ENCODE results near the gene TMEM217.

Gene TMEM217

GRCh38 chr6:37293426-37293825 is 35.5 kb upstream of the TMEM217 start:
- Histone ChIP-seq H3K36me3 (ENCODE audit: control insufficient read depth, insufficient read depth, low read length) (no peaks in the 10 kb centered on the region), H3K27me3 (ENCODE audit: control insufficient read depth, insufficient read depth, low read length) (no peaks in the 10 kb centered on the region)

GRCh38 chr6:37289931-37290330 is 32.0 kb upstream of the TMEM217 start:
- Histone ChIP-seq H3K4me3 (ENCODE audit: low read length) (no peak overlapping the region), H3K9me3 (ENCODE audit: control insufficient read depth, low read length) (no peaks in the 10 kb centered on the region), H3K4me1 (ENCODE audit: control insufficient read depth, insufficient read depth, low read length) (no peaks in the 10 kb centered on the region), H3K9ac (ENCODE audit: low read length) (no peak overlapping the region), H3K36me3 (ENCODE audit: control insufficient read depth, insufficient read depth, low read length) (no peaks in the 10 kb centered on the region), H3K27me3 (ENCODE audit: control insufficient read depth, insufficient read depth, low read length) (no peaks in the 10 kb centered on the region)

More at GRCh38 chr6:37293426-37293825, 35.5 kb upstream of the TMEM217 start:
- Histone ChIP-seq H3K9me3 (ENCODE audit: control insufficient read depth, low read length) (no peaks in the 10 kb centered on the region), H3K4me1 (ENCODE audit: control insufficient read depth, insufficient read depth, low read length) (no peaks in the 10 kb centered on the region), H3K9ac (ENCODE audit: low read length) (no peak overlapping the region), H3K4me3 (ENCODE audit: low read length) (no peak overlapping the region)

GRCh38 chr6:37288247-37288646 is 30.3 kb upstream of the TMEM217 start:
- no peaks in the 10 kb centered on the region for H3K36me3 ChIP-seq (ENCODE audit: control insufficient read depth, insufficient read depth, low read length)
- no peaks in the 10 kb centered on the region for H3K4me1 ChIP-seq (ENCODE audit: control insufficient read depth, insufficient read depth, low read length)
- no peak overlapping the region for H3K4me3 ChIP-seq (ENCODE audit: low read length)
- H3K9ac ChIP-seq (ENCODE audit: low read length) = no peak overlapping the region
- H3K27me3 ChIP-seq (ENCODE audit: control insufficient read depth, insufficient read depth, low read length) = no peaks in the 10 kb centered on the region
- no peaks in the 10 kb centered on the region for H3K9me3 ChIP-seq (ENCODE audit: control insufficient read depth, low read length)

GRCh38 chr6:37287519-37288157 is 29.7 kb upstream of the TMEM217 start:
- no peaks in the 10 kb centered on the region for H3K4me1 ChIP-seq (ENCODE audit: control insufficient read depth, insufficient read depth, low read length)
- H3K9ac ChIP-seq (ENCODE audit: low read length) = no peak overlapping the region
- no peaks in the 10 kb centered on the region for H3K9me3 ChIP-seq (ENCODE audit: control insufficient read depth, low read length)
- no peaks in the 10 kb centered on the region for H3K36me3 ChIP-seq (ENCODE audit: control insufficient read depth, insufficient read depth, low read length)
- H3K27me3 ChIP-seq (ENCODE audit: control insufficient read depth, insufficient read depth, low read length) = no peaks in the 10 kb centered on the region
- H3K4me3 ChIP-seq (ENCODE audit: low read length) = no peak overlapping the region

GRCh38 chr6:37285861-37286311 is 27.9 kb upstream of the TMEM217 start:
- no peak overlapping the region for H3K9ac ChIP-seq (ENCODE audit: low read length)
- no peaks in the 10 kb centered on the region for H3K4me1 ChIP-seq (ENCODE audit: control insufficient read depth, insufficient read depth, low read length)
- H3K9me3 ChIP-seq (ENCODE audit: control insufficient read depth, low read length) = no peaks in the 10 kb centered on the region
- H3K4me3 ChIP-seq (ENCODE audit: low read length) = no peak overlapping the region
- H3K36me3 ChIP-seq (ENCODE audit: control insufficient read depth, insufficient read depth, low read length) = no peaks in the 10 kb centered on the region
- no peaks in the 10 kb centered on the region for H3K27me3 ChIP-seq (ENCODE audit: control insufficient read depth, insufficient read depth, low read length)

- no peaks in the 10 kb centered on the region for H3K36me3 ChIP-seq (ENCODE audit: control insufficient read depth, insufficient read depth, low read length)
- H3K4me3 ChIP-seq (ENCODE audit: low read length) = no peak overlapping the region
- H3K9me3 ChIP-seq (ENCODE audit: control insufficient read depth, low read length) = no peaks in the 10 kb centered on the region
- no peak overlapping the region for H3K9ac ChIP-seq (ENCODE audit: low read length)
- H3K27me3 ChIP-seq (ENCODE audit: control insufficient read depth, insufficient read depth, low read length) = no peaks in the 10 kb centered on the region
- H3K4me1 ChIP-seq (ENCODE audit: control insufficient read depth, insufficient read depth, low read length) = no peaks in the 10 kb centered on the region
Measured at GRCh38 chr6:37284781-37285180, 26.8 kb upstream of the TMEM217 start.

GRCh38 chr6:37283671-37284151 is 25.8 kb upstream of the TMEM217 start:
- H3K4me1 ChIP-seq (ENCODE audit: control insufficient read depth, insufficient read depth, low read length) = no peaks in the 10 kb centered on the region
- H3K36me3 ChIP-seq (ENCODE audit: control insufficient read depth, insufficient read depth, low read length) = no peaks in the 10 kb centered on the region
- H3K9me3 ChIP-seq (ENCODE audit: control insufficient read depth, low read length) = no peaks in the 10 kb centered on the region
- H3K9ac ChIP-seq (ENCODE audit: low read length) = no peak overlapping the region
- H3K4me3 ChIP-seq (ENCODE audit: low read length) = no peak overlapping the region
- no peaks in the 10 kb centered on the region for H3K27me3 ChIP-seq (ENCODE audit: control insufficient read depth, insufficient read depth, low read length)

GRCh38 chr6:37283268-37283667 is 25.3 kb upstream of the TMEM217 start:
- Histone ChIP-seq H3K4me3 (ENCODE audit: low read length) (no peak overlapping the region), H3K4me1 (ENCODE audit: control insufficient read depth, insufficient read depth, low read length) (no peaks in the 10 kb centered on the region), H3K36me3 (ENCODE audit: control insufficient read depth, insufficient read depth, low read length) (no peaks in the 10 kb centered on the region), H3K9ac (ENCODE audit: low read length) (no peak overlapping the region), H3K27me3 (ENCODE audit: control insufficient read depth, insufficient read depth, low read length) (no peaks in the 10 kb centered on the region), H3K9me3 (ENCODE audit: control insufficient read depth, low read length) (no peaks in the 10 kb centered on the region)

- H3K36me3 ChIP-seq (ENCODE audit: control insufficient read depth, insufficient read depth, low read length) = no peaks in the 10 kb centered on the region
- no peaks in the 10 kb centered on the region for H3K4me1 ChIP-seq (ENCODE audit: control insufficient read depth, insufficient read depth, low read length)
- no peak overlapping the region for H3K9ac ChIP-seq (ENCODE audit: low read length)
- H3K9me3 ChIP-seq (ENCODE audit: control insufficient read depth, low read length) = no peaks in the 10 kb centered on the region
- no peaks in the 10 kb centered on the region for H3K27me3 ChIP-seq (ENCODE audit: control insufficient read depth, insufficient read depth, low read length)
- no peak overlapping the region for H3K4me3 ChIP-seq (ENCODE audit: low read length)
Measured at GRCh38 chr6:37282371-37282770, 24.4 kb upstream of the TMEM217 start.

GRCh38 chr6:37280162-37280887 is 22.4 kb upstream of the TMEM217 start:
- H3K9ac ChIP-seq (ENCODE audit: low read length) = no peak overlapping the region
- no peaks in the 10 kb centered on the region for H3K36me3 ChIP-seq (ENCODE audit: control insufficient read depth, insufficient read depth, low read length)
- no peaks in the 10 kb centered on the region for H3K27me3 ChIP-seq (ENCODE audit: control insufficient read depth, insufficient read depth, low read length)
- no peaks in the 10 kb centered on the region for H3K4me1 ChIP-seq (ENCODE audit: control insufficient read depth, insufficient read depth, low read length)
- no peak overlapping the region for H3K4me3 ChIP-seq (ENCODE audit: low read length)
- H3K9me3 ChIP-seq (ENCODE audit: control insufficient read depth, low read length) = no peaks in the 10 kb centered on the region

GRCh38 chr6:37279366-37280134 is 21.6 kb upstream of the TMEM217 start:
- Histone ChIP-seq H3K36me3 (ENCODE audit: control insufficient read depth, insufficient read depth, low read length) (no peaks in the 10 kb centered on the region), H3K4me1 (ENCODE audit: control insufficient read depth, insufficient read depth, low read length) (no peaks in the 10 kb centered on the region), H3K4me3 (ENCODE audit: low read length) (no peak overlapping the region), H3K27me3 (ENCODE audit: control insufficient read depth, insufficient read depth, low read length) (no peaks in the 10 kb centered on the region), H3K9me3 (ENCODE audit: control insufficient read depth, low read length) (no peaks in the 10 kb centered on the region), H3K9ac (ENCODE audit: low read length) (no peak overlapping the region)

- Histone ChIP-seq H3K36me3 (ENCODE audit: control insufficient read depth, insufficient read depth, low read length) (no peaks in the 10 kb centered on the region), H3K9ac (ENCODE audit: low read length) (no peak overlapping the region), H3K4me1 (ENCODE audit: control insufficient read depth, insufficient read depth, low read length) (no peaks in the 10 kb centered on the region), H3K4me3 (ENCODE audit: low read length) (no peak overlapping the region), H3K27me3 (ENCODE audit: control insufficient read depth, insufficient read depth, low read length) (no peaks in the 10 kb centered on the region), H3K9me3 (ENCODE audit: control insufficient read depth, low read length) (no peaks in the 10 kb centered on the region)
Measured at GRCh38 chr6:37277001-37277409, 19.1 kb upstream of the TMEM217 start.

Data from mucosa of stomach (tissue), 1 donor.